GM18858 (cell line): ENCODE results near the gene GAB3.
"Not testable (repeated sequence)": the region's sequence is repeated elsewhere in the genome, so short reads cannot be mapped to it uniquely, and the experiment has no call there.

Experiments
- ATAC-seq: cut with Tn5 transposase; IDR thresholded peaks from one replicate; pipeline ENCODE4 v1.9.1; 2021; ENCODE audit not compliant: unreplicated experiment

GAB3 gene

DNA sequence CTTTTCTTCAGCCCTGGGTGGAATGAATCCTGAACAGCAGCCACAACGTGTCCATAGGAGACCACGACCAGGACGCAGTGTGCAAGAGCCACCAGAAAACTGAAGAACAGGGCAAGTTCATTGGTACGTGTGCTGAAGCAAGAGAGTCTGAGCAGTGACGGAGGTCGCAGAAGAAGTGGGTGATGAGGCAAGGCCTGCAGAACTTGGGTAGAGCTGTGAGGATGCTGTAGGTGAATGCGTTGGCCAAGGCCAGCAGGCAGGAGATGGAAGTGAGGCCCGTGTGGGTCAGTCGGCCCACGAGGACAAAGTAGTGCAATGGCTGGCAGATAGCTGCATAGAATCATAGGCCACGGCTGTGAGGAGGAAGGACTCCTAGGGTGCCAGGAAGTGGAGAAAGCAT, 91.9 kb downstream of the GAB3 start:
- ATAC-seq = no peak

DNA sequence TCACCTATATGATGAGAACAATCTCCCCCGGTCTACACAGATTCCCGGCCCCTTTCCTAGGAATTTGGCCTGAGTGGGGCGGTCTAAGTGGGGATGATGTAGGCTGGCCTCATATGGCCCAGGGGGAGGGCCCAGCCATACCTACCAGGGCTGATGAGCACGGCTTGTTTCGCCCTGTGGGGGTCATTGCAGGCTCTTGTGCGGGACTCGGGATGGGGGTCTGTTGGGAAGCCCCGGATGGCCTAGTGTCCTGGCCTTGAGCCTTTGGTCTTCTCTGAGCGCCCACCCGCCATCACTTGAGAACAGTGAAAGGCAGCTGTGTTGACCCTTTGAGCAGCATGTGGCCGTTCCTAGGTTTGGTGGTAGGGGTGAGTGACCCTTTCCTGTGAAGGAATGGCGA, 92.7 kb downstream of the GAB3 start:
- no peak for ATAC-seq

DNA sequence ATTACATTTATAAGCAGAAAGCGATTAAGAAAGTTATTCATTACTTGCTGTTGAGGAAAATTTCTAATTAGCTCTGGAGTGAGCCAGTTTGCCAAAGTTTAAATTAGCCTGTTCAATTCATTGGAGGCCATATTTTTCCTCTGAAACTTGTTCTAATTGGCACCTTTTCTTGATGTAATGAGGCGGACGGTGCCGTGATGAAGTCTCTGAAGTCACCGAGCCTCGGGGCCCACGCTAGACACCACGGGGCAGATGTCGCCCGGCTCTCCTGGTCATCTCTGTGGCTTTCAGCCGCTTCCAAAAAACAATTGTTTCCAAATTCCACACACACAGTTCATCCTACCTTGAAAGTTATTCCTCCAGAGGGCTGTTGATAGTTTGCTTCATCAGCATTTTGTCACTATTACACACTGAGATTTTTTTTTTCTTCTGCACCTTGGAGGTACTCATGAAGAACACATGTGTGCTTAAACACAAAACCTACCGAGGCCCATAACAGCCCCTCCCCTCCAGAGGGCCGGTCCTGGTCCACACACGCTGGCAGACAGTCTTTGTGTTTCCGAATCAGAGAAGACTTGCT, 93.6 kb downstream of the GAB3 start:
- no peak for ATAC-seq

DNA sequence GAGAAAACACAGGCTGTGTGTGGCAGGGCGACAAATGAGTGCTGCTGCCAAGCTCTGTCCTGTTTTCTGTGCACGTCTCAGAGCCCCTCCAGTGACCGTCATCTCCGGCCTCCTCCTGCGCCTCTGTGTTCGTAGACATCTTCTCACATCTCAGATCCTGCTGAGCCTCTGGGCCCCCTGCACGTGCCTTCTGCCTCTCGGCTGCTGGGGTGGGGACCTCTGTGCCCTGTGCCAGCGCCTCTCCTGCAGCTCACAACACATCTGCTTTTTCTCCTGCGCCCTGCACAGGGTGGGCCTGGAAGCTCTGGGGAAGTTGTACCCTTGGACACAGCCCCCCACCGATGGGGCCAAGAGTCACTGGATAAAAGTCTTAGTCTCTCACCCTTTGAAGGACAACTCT, 95.1 kb downstream of the GAB3 start:
- no peak for ATAC-seq

DNA sequence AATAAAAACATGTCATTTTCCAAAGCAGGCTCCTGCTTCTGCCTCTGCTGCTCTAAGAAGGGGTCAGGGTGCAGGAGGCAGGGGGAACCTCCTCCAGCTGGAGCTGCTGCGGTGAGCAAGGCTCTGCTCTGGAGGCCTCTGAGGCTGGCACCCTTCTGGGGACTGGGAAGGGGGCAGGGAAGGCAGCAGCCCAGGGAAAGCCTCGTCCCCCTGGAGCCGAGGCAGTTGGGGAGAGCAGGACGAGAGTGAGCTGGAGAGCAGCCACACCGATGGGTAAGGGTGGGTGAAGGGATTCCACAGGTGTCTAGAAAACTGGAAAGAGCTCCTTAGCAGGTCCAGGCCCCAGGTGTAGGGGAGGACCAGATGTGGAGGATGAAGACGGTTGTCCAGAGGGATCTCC, 95.5 kb downstream of the GAB3 start:
- ATAC-seq = no peak

DNA sequence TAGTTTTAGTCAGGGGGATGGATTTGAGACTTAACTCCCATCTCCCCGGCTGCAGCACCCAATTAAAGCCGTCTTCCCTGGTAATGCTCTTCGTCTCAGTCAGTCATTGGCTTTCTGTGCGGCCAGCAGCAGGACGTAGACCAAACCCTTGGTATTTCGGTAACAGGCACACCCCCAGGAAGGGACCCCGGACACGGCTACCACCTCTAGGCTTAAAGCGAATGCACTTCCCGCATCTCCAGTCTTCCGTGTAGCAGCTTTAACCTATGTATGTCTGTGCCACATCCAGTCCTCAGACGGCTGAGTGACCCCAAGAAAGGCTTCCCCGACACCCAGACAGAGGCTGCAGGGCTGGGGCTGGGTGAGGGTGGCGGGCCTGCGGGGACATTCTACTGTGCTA, 96.0 kb downstream of the GAB3 start:
- no peak for ATAC-seq

- ATAC-seq = no peak
Observed at GRCh38 chrX:154654372-154654771, 96.5 kb downstream of the GAB3 start.

DNA sequence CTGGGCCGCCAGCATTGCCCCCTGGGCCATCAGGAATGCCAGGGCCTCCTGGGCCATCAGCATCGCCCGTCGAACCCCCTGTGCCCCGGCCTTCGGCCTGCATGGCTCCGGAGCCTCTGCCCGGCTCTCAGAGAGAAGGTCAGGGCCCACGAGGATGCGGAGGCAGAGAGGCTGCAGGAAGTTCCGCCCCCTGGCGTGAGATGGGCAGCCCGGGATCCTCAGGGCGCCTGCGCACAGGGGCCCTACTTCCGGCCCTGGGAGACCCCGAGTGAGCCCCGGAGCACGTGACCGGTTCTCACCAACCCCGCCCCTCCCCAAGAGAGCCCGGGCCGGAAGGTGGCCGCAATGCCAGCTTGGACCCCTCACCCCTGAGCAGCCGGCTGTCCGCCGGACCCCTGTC, 97.5 kb downstream of the GAB3 start, which contains the start of gene CTAG2:
CTAG2 (minus strand) TSS at position 167 of the 400 bp plus-strand sequence; CDS start at position 103, 64 bp downstream.
- ATAC-seq = not testable (repeated sequence)

GRCh38 chrX:154653048-154653401, 97.9 kb downstream of the GAB3 start:
- no peak for ATAC-seq

DNA sequence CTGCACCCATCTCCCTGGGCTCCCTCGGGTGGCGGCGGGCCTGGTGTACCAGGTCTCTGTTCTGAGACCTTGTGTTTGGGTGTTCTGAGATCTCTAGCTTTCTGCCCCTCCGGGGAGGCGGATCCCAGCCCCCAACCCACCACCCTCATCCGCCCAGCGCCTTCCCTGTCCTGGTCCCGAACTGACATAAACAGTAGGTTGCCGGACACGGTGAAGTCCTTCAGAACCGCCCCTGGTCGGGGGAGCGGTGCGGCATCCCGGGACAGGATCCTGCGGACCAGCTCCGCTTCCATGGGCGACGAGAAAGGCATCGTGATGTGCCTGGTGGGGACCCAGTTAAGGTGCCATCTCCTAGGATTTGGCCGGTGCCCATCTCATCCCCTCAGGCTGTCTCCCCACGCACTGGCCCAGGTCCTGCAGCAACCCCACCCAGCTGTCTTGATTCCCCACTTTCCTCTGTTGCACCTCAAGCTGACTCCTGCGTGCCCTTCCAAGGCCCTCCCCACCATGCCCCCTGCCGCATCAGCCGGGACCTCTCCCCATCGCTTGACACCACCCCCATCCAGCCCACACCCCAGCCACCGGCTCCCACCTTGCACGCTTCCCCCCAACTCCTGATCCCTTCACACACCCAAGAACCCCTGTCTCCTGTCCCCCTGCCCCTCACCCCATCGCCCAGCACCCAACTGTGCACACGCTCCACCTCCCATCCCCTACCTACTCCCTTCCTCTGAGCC, 98.4 kb downstream of the GAB3 start:
- ATAC-seq = no peak

- no peak for ATAC-seq
Observed at GRCh38 chrX:154650221-154650510, 100.7 kb downstream of the GAB3 start.

DNA sequence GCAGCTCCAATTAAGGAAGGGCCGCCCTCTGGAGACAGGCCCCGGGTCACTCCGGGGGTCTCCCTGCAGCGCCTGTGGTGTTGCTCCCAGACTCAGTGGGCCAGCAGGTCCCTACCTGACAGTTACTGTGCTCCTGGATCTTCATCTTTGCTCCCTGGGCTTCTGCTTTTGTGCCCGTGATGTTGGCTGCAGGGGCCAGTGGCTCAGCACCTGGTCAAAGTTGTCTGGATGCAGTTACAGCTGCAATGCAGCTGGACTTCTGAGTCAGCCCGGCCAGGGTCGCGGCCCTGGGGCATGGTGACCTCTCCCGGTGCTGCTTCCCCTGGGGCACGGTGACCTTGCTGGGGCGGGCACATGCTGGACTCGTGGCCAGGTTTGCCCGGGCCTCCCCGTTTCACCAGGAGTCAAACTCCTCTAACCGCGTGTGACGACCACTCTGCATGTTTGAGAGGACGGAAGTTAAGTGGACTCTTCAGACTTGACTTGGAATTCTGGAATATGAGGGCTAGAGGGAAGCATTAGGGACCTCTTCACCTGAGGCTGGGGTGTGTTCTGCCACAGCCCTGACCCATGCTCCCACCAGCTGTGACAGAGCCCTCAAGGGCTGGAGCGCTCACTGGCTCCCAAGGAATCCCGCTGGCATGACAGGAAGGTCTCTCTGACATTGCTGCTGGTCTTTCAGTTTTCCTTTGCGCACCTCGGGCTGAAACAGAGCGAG, 101.2 kb downstream of the GAB3 start:
- ATAC-seq = no peak

- no peak for ATAC-seq
Observed at GRCh38 chrX:154648931-154649330, 101.9 kb downstream of the GAB3 start.

DNA sequence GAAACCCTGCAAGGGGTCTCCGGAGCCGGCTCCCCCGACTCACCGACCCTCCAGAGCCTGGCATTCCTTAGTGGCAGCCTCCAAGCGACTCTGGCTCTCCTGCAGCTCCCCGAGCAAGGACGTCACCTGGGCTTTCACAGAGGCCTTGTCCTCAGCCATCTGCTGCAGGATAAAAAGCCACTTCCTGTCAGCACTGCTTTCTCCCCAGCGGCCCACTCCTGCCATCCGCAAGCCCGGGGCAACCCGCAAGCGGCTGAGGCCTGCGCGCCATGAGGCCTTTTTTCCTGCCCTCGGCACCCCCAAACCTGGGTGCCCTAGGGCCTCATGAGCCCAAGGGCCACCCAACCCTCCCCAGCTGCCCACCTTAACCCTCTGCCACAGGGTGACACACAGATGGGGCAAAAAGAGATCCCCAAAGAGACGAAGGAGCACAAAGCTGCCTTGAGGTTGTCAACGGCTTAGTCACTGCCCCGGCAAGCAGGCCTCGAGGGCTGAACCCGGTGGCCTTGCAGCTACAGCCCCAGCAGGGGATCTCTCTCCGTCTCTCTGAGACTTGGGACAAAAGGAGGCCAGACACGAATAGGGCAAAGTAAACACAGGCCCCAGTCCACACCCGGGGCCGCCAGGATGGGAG, 105.0 kb downstream of the GAB3 start:
- not testable (repeated sequence) for ATAC-seq

DNA sequence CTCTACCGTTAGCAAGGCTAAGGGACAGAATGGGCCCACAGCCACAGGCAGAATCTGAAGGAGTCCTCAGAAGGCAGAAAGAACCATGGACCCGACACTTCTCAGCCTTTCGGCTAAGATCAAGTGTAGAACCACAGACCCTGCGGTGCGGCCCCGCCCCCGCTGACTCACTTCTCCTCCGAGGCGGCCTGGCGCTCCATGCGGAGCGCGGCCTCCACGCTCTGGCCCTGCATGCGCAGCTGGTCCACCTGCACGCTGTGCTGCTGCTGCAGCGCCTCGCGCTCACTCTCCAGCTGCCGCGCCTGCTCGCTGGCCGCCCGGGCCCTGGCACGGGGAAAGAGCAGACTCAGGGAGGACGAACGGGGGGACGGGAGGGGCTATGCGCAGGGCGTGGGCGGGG, 107.2 kb downstream of the GAB3 start:
- not testable (repeated sequence) for ATAC-seq

- not testable (repeated sequence) for ATAC-seq
Observed at GRCh38 chrX:154641740-154642139, 109.1 kb downstream of the GAB3 start.

- ATAC-seq = not testable (repeated sequence)
Observed at GRCh38 chrX:154633661-154634060, 117.2 kb downstream of the GAB3 start.

DNA sequence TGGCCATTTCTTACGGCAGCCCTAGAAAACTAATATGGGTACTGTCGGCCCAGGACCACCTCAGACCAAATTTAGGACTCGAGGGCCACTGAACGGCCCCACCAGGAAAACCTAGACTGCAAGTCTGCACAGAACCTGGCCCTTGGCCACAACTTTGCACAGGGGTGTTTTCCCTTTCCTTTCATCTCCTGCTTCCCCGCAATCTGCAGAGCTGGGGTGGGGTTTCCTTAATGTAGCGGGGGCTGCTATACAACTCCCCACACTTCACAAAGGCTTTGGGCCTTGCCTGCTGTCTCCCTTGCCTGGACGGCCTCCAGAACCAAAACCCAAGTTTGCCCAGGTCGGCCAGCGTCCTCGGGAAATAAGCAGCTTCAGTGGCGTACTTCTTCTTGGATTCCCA, 119.9 kb downstream of the GAB3 start:
- ATAC-seq = not testable (repeated sequence)

DNA sequence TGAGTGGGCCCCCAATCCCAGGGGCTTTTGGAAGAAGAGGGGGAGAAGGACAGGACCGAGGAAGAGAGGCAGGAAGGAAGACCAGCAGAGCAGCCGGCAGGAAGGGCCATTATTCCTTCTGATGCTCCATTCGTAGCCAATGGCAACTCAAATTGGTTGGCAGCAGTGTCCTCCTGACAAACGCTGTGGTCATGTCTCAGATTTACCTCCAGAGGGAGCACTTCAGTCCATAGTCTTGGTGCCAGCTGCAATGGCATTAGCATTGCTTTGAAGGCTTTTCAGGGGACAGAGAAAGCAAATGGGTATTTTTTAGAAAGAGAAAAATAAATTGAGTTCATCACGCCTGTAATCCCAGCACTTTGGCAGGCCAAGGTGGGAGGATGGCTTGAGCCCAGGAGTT, 121.9 kb downstream of the GAB3 start:
- ATAC-seq = not testable (repeated sequence)
